GM19438 (cell line): ENCODE results near the gene ONECUT3.
"Not testable (repeated sequence)": the region's sequence is repeated elsewhere in the genome, so short reads cannot be mapped to it uniquely, and the experiment has no call there.

ENCODE experiments used
- ATAC-seq: cut with Tn5 transposase; IDR thresholded peaks from one replicate; pipeline ENCODE4 v1.9.1; 2021; ENCODE audit warnings: low read depth; ENCODE audit not compliant: unreplicated experiment

The ONECUT3 gene

DNA sequence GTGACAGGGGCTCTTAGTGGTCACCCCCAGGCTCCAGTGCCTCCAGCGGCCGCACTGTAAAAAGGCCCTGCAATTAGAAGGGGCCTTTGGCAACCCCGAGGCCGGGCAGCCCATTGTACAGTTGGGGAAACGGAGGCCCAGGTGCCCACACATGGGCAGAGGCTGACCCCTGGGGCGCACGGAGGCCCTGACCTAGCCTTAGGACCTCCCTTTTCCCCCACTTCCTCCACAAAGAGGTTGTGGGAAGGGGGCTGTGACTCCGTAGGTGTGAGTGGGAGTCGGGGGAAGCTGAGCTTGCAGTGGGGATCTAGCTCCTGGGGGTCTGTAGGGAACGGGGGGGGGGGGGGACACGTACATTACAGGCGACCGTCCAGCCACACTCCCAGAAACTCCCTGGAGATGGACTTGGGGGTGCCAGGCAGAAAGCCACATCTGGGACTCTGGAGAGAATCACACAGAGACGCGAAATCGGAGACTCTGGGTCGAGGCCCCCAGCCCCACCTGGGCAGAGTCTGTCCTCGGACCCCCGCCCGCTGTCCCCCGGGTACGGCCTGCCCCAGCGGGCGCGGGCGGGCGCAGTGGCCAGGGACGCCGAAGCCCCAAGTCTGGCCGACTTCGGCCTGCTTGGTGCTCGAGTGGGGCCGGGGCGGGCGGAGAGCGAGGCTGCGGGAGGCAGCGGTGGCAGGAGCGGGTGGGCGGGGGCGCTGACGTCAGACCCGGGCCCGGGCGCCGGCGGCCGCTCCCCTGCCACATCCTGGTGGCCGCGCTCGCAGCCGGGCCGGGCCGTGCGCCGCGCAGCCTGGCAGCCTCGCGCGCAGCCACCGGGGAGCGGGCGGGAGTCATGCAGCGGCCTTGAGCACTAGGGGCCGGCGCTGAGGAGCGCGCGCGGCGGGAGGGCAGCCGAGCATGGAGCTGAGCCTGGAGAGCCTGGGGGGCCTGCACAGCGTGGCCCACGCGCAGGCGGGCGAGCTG lies at the start of gene ONECUT3:
ONECUT3 (plus strand) TSS at position 750 of the 972 bp plus-strand sequence; CDS start at position 907, 157 bp downstream.
- no peak for ATAC-seq

DNA sequence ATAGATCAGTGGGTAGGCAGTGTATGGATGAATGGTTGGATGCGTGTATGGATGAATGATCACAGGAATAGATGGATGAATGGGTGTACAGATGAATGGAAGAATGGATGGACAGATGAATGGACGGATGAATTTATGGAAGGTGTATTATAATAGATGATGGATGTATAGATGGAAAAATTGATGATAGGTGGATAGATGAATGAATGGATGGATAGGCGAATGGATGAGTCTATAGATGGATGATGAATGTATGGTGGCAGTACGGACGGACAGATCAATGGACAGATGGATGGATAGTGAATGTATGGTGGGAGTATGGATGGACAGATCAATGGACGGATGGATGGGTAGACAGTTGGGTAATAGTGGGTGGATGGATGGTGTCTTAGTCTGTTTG lies 49.0 kb upstream of the ONECUT3 start:
- no peak for ATAC-seq

DNA sequence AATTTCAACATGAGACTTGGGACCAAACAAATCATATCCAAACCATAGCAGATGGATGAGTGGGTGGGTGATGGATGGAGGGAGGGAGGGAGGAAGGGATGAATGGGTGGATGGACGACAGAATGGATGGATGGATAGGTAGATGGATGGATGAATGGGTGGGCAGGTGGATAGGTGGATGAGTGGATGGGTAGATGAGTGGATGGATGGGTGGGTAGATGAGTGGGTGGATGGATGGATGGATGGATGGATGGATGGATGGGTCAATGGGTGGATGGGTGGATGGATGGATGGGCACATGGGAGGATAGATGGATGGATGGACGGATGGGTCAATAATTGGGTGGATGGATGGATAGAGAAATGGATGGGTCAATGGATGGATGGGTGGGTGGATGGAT lies 47.9 kb upstream of the ONECUT3 start:
- no peak for ATAC-seq

DNA sequence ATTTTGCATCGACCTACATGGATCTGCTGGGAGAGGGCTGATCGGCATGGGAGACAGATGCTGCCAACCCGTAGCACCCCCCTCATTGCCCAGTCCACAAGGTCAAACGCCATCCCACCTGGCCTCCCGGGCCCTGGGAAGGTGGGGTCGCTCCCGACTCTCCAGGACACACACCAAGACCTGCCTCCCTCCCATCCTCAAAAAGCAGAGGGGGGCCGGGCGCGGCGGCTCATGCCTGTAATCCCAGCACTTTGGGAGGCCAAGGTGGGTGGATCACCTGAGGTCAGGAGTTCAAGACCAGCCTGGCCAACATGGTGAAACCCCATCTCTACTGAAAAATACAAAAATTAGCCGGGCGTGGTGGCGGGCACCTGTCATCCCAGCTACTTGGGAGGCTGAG lies 46.7 kb upstream of the ONECUT3 start:
- not testable (repeated sequence) for ATAC-seq

DNA sequence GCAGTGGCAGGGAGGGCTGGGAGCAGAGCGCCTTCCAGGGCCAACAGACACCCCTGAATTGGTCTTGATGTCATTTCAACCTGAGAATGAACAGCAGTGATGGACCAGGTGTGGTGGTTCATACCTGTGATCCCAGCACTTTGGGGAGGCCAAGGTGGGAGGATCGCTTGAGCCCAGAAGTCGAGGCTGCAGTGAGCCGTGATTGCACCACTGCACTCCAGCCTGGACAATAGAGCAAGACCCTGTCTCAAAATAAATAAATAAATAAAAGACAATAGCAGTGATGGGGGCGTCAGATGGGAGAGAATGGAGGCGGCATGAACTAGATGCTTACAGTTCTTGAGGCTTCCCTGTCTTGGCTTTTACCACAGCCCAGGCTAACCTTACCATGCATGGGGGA lies 46.1 kb upstream of the ONECUT3 start:
- no peak for ATAC-seq

DNA sequence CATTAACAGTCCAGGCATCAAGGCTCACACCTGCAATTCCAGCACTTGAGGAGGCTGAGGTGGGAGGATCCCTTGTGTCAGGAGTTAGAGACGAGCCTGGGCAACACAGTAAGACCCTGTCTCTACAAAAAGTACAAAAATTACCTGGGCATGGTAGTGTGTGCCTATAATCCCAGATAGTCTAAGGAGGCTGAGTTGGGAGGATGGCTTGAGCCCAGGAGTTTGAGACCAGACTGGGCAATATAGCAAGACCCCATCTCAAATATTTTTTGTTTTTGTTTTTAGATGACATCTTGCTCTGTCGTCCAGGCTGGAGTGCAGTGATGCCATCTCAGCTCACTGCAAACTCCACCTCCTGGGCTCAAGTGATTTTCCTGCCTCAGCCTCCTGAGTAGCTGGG lies 40.1 kb upstream of the ONECUT3 start:
- no peak for ATAC-seq

DNA sequence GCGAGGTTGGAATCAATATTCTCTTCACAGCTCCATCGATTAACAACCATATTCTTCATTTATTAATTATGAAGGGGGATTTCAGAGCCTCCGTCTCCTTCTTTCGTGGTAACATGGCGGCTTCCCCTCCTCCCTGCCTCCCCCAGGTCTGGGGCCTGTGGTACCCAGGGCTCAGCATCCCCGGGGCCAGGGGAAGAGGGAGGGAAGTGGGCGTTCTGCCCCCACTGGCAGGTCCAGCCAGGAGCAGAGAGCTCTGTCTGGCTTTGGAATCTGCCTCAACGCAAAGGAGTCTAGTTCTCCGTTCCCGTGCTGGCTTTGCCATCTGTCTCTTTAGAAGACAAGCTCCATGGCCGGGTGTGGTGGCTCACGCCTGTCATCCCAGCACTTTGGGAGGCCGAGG lies 37.8 kb upstream of the ONECUT3 start:
- no peak for ATAC-seq

DNA sequence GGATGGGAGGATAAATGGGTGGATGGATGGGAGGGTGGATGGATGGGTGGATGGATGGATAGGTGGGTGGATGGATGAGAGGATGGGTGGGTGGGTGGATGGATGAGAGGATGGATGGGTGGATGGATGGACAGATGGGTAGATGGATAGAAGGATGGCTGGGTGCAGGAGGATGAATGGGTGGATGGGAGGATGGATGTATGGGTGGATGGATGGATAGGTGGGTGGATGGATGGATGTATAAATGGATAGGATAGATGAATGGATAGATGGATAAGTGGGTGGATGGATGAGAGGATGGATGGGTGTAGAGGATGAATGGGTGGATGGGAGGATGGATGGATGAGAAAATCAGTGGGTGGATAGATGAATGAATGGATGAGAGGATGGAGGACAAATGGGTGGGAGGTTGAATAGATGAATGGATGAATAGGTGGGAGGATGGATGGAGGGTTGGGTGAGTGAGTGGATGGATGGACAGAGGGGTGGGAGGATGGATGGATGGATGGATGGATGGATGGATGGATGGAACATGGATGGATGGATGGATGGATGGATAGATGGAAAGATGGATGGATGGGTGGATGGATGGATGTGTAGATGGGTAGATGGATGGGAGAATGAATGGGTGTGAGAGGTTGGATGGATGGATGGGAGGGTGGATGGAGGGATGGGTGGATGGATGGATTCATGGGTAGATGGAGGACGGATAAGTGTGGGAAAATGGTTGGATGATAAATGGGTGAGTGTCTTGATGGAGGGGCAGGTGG lies 35.9 kb upstream of the ONECUT3 start:
- no peak for ATAC-seq

DNA sequence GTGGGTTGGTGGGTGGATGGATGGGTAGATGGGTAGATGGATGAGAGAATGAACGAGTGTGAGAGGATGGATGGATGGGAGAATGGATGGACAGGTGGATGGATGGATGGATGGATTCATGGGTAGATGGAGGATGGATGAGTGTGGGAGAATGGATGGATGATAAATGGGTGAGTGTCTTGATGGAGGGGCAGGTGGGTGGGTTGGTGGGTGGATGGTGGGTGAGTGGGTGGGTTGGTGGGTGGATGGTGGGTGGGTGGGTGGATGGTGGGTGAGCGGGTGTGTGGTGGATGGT lies 35.4 kb upstream of the ONECUT3 start:
- ATAC-seq = no peak

DNA sequence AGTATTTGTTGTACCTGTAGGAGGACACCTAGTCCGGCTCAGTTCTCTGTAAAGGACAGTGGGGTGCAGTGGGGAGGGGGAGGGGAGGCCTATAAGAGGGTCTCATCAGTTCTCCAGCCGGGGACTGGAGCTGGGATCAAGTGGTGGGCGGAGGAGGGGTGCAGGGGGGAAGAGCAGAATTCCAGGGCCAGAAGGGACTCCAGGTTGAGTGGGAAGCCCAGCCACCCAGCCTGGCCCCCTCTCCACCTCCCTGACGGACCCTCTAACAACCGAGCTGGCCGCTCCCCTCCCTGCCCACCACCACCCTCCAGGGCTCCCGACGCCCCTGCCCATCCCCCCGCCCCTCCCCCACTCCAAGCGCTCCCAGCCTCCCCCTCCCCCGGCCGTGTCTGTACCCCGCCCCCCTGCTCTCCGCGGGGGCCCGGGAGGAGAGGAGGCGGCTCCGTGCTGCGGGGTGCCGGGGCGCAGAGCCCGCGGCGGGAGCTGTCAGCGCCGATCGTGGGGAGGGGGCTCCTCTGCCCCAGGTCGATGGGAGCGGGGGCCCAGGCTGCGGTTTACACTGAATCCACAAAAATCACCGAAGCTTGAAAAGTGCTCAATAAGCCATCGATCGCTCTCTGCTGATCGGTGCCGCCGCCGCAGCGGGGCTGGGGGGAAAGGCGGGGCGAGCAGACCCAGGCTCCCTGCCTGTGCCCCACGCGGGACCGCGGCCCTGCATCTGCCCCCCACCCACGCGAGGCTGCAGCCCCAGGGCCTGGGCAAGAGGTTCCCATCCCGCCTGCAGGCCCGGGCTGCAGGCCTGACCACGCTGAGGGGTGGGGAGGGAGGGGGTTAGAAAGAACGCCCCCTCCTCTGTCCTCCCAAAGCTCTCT lies 34.6 kb upstream of the ONECUT3 start:
- ATAC-seq = no peak

DNA sequence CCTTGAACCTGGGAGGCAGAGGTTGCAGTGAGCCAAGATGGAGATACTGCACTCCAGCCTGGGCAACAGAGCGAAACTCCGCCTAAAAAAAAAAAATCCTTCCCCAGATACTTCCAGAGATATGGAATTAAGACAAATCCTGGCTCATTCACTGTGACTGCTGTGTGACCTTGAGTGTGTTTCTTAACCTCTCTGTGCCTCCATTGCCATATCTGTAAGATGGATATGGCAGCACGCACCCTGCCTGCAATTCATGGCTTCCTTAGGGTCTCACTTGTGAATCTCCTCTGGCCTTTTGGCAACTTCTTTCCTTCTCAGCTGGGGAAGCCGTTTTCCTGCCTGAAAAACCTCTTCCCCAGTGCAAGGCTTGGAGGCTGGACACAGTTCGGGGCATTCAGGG lies 33.8 kb upstream of the ONECUT3 start:
- no peak for ATAC-seq

DNA sequence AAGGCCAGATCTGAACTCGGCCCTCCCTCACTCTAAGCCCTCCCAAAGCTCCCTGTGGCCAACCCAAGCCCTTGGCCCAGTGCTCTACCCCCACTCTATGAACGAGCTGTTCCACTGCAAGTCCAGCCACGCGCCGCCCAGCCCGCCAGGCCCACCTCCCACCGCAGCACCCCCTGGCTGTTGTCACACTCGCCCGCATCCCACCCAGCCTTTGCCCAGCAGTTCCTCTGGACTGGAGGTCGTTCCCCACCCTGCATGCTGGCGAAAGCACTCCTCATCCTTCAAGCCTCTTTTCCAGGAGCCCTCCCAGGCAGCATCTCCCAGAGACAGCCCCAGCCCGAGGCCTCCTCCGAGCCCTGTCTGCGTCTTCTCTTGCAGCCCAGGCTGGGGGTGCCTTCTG lies 33.1 kb upstream of the ONECUT3 start:
- no peak for ATAC-seq

DNA sequence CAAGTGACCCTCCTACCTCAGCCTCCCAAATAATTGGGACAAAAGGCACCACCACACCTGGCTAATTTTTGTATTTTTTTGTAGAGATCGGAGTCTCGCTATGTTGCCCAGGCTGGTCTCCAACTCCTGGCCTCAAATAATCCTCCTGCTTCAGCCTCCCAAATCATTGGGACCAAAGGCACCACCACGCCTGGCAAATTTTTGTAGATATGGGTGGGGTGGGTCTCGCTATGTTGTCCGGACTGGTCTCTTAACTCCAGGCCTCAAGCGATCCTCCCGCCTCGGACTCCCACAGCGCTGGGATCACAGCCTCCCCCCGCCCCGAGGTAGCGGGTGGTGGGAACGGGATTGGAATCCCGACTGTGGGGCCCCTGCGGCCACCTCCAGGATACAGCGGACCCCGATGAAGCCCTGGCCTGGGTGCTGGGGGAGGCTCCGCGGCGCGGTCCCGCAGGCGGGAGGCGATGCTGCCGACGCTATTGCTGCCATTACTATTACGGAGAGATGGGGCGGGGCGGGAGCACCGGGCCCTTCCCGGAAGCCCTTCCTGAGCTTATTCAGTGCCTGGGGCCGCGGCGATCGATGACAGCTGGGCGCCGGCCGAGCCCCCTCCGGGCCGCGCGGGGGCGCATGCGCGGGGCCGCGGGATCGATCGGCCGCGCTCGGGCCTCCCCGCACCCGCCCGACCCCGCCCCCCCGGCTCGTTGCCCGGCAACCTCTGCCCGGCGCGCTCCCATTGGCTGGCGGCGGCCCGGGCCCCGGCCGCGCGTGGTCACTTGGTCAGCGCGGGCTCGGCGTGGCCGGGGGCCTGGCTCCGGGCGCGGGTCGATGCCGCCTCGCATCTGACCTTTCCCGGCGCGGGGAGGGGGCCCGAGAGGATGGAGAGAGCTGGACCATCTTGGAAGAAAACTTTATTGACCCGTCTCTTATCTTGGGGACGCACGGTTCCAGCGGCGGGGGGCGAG lies 27.9 kb upstream of the ONECUT3 start:
- ATAC-seq = no peak

DNA sequence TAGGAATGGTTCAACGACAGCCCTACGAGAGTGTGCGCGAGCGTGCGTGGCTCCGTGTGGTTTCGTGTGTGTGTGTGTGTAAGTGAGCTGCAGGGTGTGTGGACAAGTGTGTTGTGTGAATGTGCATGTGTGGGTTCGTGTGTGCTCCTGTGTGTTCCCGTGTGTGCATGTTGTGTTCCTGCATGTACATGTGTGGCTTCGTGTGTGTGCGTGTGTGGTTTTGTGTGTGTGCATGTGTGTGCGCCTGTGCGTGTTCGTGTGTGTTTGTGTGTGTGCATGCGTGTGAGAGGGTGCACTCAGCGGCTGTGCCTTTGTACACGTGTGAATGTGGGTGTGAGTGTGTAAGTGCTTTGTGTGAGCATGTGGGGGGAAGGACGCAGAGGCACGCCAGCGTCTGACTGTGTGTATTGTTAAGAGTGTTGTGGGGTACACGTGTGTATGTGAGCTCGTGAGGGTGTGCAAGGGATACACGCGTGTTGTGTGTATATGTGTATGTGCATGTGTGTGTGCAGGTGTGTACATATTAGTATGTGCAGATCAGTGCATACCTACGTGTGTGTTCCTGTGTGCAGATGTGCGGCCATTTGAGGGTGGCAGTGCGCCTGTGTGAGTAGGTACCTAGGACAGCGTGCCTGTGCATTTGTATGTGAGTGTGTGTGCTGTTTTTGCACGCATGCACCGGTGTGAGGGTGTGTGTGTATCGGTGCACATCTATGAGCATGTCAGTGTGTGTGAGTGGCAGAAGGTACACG lies 24.3 kb upstream of the ONECUT3 start:
- no peak for ATAC-seq

DNA sequence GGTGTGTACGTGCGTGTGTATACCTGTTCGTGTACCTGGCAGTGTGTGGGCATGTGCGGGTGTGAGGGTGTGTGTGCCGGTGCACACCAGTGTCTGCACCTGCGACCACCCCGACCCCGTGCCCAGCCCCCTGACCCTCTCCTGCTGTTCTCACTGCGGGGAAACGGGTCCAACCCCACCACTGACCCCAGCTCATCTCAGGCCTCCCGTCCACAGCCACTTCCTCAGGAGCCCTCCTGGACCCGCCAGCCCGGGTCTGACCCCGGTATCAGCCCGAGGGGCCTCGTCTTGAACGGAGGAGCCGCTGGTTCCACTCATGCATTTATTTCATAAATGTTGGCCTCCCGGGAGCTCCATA lies 23.8 kb upstream of the ONECUT3 start:
- ATAC-seq = no peak

DNA sequence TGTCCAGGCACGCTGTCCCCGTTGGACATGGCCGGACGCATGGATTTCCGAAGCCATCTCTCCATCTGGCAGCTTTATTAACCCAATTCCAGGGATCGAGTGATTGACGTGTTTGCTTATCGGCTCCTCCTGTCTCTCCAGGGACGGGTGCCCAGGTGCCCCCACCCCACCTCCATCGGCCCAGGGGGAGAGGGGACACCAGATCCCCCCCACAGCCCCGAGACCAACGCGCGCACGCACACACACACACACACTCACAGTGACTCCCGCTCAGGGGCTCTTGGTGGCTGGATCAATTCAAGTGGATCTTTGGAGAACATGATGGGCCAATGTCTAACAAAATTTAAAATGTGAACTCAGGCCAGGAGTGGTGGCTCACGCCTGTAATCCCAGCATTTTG lies 23.1 kb upstream of the ONECUT3 start:
- ATAC-seq = no peak

DNA sequence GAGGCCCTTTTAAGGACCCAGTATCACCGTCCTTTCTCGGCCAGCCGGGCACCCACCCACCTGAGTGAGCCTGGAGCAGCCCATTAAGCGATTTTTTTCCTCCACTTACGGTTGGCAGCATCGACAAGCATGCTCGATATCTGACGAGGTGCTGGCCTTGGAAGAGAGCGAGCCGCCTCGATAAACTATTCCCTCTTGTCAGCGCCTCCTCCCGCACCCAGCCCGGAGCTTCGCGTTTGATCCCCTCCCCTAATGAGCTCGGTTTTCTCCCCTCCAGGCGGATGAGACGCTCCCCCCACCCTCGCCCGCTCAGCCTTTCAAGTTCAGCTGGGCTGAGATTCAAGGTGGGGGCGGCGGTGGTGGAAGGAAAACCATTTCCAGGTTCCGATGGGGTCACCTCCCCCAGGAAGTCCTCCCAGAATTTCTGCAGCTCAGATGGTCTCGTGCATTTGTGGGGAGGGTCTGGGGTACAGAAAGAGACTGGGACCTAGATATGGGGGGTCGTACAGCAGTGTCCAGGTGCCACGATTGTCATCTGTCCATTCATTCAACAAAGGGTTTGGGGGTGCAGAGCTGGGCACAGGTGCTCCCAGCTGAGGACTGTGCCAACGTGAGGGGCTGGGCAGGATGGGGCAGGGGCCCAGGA lies 18.9 kb upstream of the ONECUT3 start:
- no peak for ATAC-seq

DNA sequence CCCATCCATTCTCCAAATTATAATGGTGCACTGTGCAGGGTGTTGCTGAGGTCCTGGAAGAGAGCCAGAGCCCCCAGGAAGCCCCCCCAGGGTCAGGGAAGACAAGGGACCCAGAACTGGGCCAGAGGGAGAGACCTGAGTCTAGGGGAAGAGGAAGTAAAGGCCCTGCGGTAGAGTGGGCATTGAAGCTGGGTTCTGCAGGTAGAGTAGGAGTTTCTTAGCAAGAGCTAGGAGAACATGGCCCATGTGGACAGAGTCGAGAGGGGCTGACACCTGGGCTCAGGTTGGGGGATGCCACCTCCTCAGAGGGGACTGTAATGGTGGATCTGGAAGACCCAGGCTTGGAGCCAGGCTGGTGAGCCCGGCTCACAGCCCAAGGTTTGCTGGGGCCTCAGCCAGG lies 17.0 kb upstream of the ONECUT3 start:
- no peak for ATAC-seq

DNA sequence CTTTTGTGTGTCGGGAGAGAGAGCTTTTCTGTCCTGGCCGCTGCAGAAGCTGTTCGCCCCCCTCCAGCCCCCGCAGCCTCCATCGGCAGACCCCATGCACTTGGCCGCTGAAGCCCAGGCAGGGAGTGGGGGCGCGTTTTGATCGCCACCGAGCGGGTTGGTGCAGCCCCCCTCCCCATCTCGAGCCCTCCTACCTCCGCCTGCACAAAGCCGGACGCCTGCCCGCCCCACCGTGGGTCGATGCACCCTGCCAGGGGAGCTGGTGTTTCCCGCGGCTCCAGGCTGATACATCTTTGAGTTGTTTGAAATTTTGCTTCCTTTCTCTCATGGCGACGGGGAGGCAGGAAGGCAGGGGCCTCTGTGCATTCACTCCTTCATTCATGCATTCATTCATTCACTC lies 16.4 kb upstream of the ONECUT3 start:
- ATAC-seq = no peak
